K562 (cell line): ENCODE results near the gene PDE9A. TPM values are rescaled to one million over a fixed set of nuclear protein-coding genes. Genes with fewer than 3 reads are reported as not detected.

Experiments
- ELF4 ChIP-seq: fragments of 450-650 bp; formaldehyde crosslinking; IDR thresholded peaks from 2 replicates; pipeline ENCODE4 v1.4.0; 2022; ENCODE audit warnings: missing genetic modification characterization
- FUS ChIP-seq: fragments of 200-400 bp; formaldehyde crosslinking; optimal IDR thresholded peaks from 2 replicates; pipeline ENCODE3; 2017; ENCODE audit warnings: low read depth, low read length
- MXI1 ChIP-seq: IDR thresholded peaks from 2 replicates; pipeline ENCODE4 v1.6.1; 2011; ENCODE audit warnings: low read depth, mild to moderate bottlenecking, improper control_type of control experiment, low read length
- NCOA4 ChIP-seq: fragments of 450-650 bp; IDR thresholded peaks from 2 replicates; pipeline ENCODE4 v1.6.1; 2018; ENCODE audit warnings: mild to moderate bottlenecking; ENCODE audit not compliant: partially characterized antibody
- PHF20 ChIP-seq: fragments of 450-650 bp; IDR thresholded peaks from 2 replicates; pipeline ENCODE4 v1.6.1; 2018; ENCODE audit not compliant: partially characterized antibody
- RFX7 ChIP-seq: fragments of 250-450 bp; sonication (Bioruptor Pico); IDR thresholded peaks from 2 replicates; pipeline ENCODE4 v1.5.1; 2021; ENCODE audit warnings: mild to moderate bottlenecking
- SMARCA5 ChIP-seq: fragments of 450-650 bp; IDR thresholded peaks from 2 replicates; pipeline ENCODE4 v1.6.1; 2016
- ZKSCAN3 ChIP-seq: fragments of 250-450 bp; sonication (Bioruptor Pico); IDR thresholded peaks from 2 replicates; pipeline ENCODE4 v1.4.0; 2020
- polyA plus RNA-seq, 8 experiments: library from polyadenylated mRNA; depleted of rRNA in 4 of 8; stranded (reverse) in 5 of 8; unstranded in 3 of 8; fragments of >200 nt; fragmentation: Nextera tagmentation in 2 of 8; fragmentation: Illumina TruSeq in 1 of 8; extraction: Ambion mirVana in 2 of 8; extraction: Trizol in 1 of 8; gene quantifications; 2 replicates each; pipeline versions ENCODE4 v1.2.1 to v1.2.3, GENCODE V29; 2011 to 2014; ENCODE audit warnings: inconsistent platforms in 1 of 8, missing spikeins in 1 of 8
- total RNA-seq, 7 experiments: library from RNA; depleted of rRNA in 6 of 7; stranded (reverse); fragments of >200 nt in 6 of 7; fragmentation: Illumina TruSeq in 2 of 7; extraction: Trizol in 2 of 7; gene quantifications; 2 replicates each; pipeline versions ENCODE4 v1.2.1 to v1.2.3, GENCODE V29; 2011 to 2021; ENCODE audit warnings: low replicate concordance in 1 of 7
- TF ChIP-seq, protein P1 (sequence below): fragments of 450-650 bp; IDR thresholded peaks from 2 replicates; pipeline ENCODE4 v1.6.1; 2016; ENCODE audit warnings: low read depth
- TF ChIP-seq, protein P2 (sequence below): fragments of 250-450 bp; sonication (Bioruptor Pico); IDR thresholded peaks from 2 replicates; pipeline ENCODE4 v1.5.0; 2021; ENCODE audit warnings: mild to moderate bottlenecking, moderate library complexity
- TF ChIP-seq, protein P3 (sequence below): IDR thresholded peaks from 3 replicates; pipeline ENCODE4 v1.6.1; 2011; ENCODE audit warnings: borderline replicate concordance, mild to moderate bottlenecking; ENCODE audit not compliant: insufficient read length, insufficient read depth
- TF ChIP-seq, protein P4 (sequence below): fragments of 450-650 bp; formaldehyde crosslinking; conservative IDR thresholded peaks from 2 replicates; pipeline ENCODE4 v1.4.0; 2022; ENCODE audit warnings: mild to moderate bottlenecking, missing genetic modification characterization

PDE9A gene
- total and polyA plus RNA-seq, 9 of the 15 experiments (the other 6 are each of a cell fraction or from before 2014, with no cell fraction given): 0.07 to 0.27 TPM; not detected in 7

DNA sequence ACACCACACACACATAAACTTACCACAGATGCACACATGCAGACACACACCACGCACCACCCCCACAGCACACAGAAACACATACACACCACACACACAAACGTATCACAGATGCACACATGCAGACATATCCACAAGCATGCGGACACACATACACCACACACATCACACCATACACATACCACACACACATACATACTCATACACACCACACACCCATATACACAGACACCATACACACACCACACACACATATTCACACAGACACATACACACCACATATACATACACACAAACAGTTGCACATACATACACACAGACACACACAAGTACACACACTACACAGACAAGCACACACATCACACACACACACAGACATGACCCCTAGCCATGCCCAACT is 37.5 kb upstream of the PDE9A start (continued):
- TF ChIP-seq, protein P1, sequence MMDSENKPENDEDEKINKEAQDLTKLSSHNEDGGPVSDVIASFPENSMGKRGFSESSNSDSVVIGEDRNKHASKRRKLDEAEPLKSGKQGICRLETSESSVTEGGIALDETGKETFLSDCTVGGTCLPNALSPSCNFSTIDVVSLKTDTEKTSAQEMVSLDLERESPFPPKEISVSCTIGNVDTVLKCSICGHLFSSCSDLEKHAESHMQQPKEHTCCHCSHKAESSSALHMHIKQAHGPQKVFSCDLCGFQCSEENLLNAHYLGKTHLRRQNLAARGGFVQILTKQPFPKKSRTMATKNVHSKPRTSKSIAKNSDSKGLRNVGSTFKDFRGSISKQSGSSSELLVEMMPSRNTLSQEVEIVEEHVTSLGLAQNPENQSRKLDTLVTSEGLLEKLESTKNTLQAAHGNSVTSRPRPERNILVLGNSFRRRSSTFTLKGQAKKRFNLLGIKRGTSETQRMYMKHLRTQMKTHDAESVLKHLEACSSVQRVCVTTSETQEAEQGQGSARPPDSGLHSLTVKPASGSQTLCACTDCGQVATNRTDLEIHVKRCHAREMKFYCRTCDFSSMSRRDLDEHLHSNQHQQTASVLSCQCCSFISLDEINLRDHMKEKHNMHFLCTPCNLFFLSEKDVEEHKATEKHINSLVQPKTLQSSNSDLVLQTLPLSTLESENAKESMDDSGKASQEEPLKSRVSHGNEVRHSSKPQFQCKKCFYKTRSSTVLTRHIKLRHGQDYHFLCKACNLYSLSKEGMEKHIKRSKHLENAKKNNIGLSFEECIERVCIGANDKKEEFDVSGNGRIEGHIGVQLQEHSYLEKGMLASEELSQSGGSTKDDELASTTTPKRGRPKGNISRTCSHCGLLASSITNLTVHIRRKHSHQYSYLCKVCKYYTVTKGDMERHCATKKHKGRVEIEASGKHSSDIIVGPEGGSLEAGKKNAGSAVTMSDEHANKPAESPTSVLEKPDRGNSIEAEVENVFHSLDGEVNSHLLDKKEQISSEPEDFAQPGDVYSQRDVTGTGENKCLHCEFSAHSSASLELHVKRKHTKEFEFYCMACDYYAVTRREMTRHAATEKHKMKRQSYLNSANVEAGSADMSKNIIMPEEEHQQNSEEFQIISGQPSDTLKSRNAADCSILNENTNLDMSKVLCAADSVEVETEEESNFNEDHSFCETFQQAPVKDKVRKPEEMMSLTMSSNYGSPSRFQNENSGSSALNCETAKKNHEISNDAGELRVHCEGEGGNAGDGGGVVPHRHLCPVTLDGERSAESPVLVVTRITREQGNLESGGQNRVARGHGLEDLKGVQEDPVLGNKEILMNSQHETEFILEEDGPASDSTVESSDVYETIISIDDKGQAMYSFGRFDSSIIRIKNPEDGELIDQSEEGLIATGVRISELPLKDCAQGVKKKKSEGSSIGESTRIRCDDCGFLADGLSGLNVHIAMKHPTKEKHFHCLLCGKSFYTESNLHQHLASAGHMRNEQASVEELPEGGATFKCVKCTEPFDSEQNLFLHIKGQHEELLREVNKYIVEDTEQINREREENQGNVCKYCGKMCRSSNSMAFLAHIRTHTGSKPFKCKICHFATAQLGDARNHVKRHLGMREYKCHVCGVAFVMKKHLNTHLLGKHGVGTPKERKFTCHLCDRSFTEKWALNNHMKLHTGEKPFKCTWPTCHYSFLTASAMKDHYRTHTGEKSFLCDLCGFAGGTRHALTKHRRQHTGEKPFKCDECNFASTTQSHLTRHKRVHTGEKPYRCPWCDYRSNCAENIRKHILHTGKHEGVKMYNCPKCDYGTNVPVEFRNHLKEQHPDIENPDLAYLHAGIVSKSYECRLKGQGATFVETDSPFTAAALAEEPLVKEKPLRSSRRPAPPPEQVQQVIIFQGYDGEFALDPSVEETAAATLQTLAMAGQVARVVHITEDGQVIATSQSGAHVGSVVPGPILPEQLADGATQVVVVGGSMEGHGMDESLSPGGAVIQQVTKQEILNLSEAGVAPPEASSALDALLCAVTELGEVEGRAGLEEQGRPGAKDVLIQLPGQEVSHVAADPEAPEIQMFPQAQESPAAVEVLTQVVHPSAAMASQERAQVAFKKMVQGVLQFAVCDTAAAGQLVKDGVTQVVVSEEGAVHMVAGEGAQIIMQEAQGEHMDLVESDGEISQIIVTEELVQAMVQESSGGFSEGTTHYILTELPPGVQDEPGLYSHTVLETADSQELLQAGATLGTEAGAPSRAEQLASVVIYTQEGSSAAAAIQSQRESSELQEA: 0 out of 2 replicates have a peak, but pooled peaks have one; percentile 13
- peak; percentile 52 for TF ChIP-seq PHF20
- TF ChIP-seq, protein P2, sequence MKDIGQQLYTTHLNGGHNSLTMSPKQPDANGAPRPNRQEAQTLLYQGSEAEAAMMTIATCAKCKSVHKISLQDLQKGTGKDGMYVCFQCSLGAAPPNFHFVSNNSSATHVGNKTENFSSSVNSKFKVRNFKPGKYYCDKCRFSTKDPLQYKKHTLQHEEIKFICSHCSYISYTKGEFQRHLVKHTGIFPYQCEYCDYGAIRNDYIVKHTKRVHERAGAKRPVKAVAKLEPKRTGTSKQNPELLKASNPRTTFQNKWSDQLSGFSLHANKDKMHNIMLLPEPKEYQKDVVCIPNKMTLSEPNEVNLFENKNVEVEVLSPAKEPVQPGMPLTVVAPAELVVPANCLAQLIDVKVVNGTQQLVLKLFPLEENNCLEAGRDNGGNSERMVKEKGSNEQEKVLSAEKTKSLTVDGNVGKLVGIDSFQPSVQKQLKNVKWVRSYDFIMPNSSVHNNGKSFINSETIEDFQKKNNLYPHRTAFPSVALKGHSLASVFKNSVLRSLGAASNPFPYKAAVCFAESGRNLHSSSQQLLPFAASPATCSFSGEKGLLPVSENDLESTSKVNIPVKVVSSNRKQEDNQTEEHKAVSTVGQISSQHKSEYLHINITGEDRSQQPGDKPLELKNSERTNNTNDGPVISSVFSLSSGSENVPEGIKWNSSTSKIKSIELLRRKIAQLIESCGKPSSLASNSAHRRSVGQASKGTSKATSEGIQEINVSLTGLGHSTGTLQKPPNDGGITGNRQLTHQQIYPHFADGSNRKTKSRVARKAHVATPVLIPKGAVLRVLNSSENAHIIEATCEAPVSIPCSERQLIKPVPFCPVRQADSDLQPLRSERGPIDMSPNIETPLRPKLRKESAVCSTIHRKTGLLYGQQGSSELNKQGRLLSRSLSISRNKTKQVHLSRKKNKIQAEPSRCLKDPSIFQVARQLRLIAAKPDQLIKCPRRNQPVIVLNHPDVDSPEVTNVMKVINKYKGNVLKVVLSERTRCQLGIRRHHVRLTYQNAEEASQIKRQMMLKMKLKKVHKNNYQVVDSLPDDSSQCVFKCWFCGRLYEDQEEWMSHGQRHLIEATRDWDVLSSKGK: no peak
- TF ChIP-seq MXI1: no peak
- TF ChIP-seq, protein P3, sequence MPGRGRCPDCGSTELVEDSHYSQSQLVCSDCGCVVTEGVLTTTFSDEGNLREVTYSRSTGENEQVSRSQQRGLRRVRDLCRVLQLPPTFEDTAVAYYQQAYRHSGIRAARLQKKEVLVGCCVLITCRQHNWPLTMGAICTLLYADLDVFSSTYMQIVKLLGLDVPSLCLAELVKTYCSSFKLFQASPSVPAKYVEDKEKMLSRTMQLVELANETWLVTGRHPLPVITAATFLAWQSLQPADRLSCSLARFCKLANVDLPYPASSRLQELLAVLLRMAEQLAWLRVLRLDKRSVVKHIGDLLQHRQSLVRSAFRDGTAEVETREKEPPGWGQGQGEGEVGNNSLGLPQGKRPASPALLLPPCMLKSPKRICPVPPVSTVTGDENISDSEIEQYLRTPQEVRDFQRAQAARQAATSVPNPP: no peak
- TF ChIP-seq, protein P4, sequence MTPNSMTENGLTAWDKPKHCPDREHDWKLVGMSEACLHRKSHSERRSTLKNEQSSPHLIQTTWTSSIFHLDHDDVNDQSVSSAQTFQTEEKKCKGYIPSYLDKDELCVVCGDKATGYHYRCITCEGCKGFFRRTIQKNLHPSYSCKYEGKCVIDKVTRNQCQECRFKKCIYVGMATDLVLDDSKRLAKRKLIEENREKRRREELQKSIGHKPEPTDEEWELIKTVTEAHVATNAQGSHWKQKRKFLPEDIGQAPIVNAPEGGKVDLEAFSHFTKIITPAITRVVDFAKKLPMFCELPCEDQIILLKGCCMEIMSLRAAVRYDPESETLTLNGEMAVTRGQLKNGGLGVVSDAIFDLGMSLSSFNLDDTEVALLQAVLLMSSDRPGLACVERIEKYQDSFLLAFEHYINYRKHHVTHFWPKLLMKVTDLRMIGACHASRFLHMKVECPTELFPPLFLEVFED (CRISPR knock-in tag): 0 out of 2 replicates have a peak, but pooled peaks have one; percentile 8
- TF ChIP-seq FUS: no peak
- no peak for TF ChIP-seq RFX7 (CRISPR knock-in tag)
- peak; percentile 5 for TF ChIP-seq NCOA4
- TF ChIP-seq ZKSCAN3 (CRISPR knock-in tag): no peak
- peak; percentile 80 for TF ChIP-seq ELF4 (CRISPR knock-in tag)
- TF ChIP-seq SMARCA5: peak; percentile 39; the same call in 1 of the 2 replicates
